ENCODE measurements around the gene ATP1A2. TPM values are rescaled to one million over a fixed set of nuclear protein-coding genes. Genes with fewer than 3 reads are reported as not detected.

The ATP1A2 gene
- total RNA-seq, 1 experiment from 2014 or later: not detected

DNA sequence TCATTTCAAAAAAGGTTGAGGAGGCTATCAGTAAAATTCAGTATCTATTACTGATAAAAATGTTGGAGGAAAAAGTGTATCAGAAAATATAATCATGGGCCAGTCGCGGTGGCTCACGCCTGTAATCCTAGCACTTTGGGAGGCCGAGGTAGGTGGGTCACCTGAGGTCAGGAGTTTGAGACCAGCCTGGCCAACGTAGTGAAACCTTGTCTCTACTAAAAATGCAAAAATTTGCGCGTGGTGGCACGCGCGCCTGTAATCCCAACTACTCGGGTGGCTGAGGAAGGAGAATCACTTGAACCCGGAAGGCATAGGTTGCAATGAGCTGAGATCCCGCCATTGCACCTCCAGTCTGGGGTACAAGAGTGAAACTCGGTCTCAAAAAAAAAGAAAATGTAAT, 30.5 kb downstream of the ATP1A2 start:
- no peak for DNase-seq (ENCODE audit: low read depth)

DNA sequence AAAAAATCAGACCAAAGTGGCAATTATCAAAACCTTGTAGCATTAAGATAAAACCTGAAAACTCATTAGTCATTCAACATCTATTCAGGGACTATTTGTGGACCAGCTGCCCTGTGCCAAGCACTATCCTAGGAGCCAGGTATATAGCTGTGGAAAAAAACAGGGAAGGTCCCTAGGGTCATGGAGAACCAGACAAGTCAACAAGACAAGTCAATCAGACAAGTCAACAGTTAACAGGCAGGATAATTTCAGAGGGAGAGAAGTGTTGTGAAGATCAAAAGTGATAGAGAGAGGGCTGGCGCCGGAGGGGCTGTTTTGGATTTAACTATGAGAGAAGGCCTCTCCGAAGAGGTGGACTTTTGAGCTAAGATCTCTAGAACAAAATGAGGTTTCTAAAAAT, 32.6 kb downstream of the ATP1A2 start:
- DNase-seq (ENCODE audit: low read depth): no peak

GRCh38 chr1:160149233-160149632, 33.7 kb downstream of the ATP1A2 start:
- DNase-seq (ENCODE audit: low read depth): no peak

DNA sequence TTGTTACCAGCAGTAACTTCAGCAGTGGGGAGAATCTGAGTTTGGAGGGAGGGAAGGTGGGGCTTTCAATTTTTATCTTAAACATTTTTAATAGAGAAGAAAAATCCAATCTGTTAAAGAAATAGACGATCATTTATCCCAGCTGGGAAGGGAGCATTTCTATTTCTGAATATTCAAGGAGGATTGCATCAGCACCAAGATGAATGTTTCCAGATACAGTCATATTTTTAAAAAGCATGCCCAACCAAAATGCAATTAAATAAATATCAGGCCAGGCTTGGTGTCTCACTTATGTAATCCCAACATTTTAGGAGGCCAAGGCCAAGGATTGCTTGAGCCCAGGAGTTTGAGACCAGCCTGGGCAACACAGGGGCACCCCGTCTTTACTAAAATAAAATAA, 34.2 kb downstream of the ATP1A2 start:
- no peak for DNase-seq (ENCODE audit: low read depth)

DNA sequence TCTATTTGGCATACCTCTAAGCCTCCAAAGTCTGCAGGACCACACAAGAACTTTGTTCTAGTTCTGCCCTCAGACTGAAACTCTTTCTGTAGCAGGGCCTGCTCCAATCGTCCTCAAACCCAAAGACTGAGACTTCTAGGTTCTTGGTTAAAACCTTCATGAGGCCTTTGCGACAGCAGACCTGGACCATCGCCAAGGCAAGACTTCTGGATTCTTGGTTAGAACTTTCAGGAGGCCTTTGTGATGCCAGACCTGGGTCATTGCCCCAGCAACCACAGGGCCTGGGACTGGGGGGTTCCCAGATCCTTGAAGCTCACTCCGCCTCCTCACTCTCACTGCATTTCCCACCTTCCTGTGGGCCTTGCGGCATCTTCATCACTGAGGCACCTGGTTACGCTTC, 35.7 kb downstream of the ATP1A2 start, which contains the start of gene ATP1A4:
Gene ATP1A4 (plus strand): TSS at position 301 of the 400 bp plus-strand sequence. CDS start 438 bp downstream, outside the sequence.
- DNase-seq (ENCODE audit: low read depth): no peak

- DNase-seq (ENCODE audit: low read depth): no peak
Observed at GRCh38 chr1:160154790-160155189, 39.2 kb downstream of the ATP1A2 start.

- DNase-seq (ENCODE audit: low read depth): no peak
Observed at GRCh38 chr1:160156361-160156760, 40.8 kb downstream of the ATP1A2 start.

DNA sequence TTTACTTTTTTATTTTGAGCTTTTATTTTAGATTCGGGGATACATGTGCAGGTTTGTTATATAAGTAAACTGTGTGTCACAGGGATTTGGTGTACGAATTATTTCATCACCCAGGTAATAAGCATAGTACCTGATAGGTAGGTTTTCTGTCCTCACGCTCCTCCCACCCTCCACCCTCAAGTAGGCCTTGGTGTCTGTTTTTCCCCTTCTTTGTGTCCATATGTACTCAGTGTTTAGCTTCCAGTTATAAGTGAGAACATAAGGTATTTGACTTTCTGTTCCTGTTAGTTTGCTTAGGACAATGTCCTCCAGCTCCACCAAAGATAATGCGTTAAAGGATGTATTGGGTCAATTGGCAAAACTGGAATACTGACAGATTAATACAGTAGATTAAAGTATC, 41.6 kb downstream of the ATP1A2 start:
- no peak for DNase-seq (ENCODE audit: low read depth)

DNA sequence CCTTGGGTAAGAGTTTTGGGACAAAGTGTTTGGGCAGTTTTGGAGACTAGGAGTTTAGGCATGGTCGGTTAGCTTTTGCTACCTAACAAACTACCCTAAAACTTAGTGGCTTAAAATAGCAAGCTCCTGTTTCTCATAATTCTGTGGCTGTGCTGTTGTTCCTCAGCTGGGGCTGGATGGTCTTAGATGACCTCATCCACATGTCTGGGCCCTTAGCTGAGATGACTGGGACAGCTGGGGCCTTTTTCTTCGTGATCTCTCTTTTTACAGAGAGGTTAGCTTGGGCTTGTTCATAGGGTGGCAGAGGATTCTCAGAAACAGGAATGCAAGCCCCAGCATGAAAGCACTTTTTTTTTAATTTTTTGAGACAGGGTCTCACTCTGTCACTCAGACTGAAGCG, 42.5 kb downstream of the ATP1A2 start:
- DNase-seq (ENCODE audit: low read depth): no peak

- no peak for DNase-seq (ENCODE audit: low read depth)
Observed at GRCh38 chr1:160158534-160158933, 43.0 kb downstream of the ATP1A2 start.

DNA sequence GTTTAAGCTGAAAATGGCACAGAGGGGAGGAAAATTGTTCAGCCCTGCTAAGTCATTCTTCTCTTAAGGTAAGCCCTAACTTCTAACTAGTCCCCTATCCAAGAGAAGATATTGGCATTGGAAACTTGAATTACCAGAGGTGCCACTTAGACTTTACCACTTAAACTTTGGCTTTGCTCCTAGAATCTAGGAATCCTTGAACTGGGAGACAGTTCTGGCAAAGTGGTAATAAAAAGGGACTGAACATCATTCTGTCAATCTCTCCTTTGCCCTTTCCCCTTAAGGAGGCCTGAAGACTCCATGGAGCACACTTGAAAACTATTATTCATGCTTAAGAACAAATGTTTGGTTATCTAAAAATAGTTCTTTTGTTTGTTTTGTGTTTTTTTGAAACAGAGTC, 44.3 kb downstream of the ATP1A2 start:
- DNase-seq (ENCODE audit: low read depth): no peak

DNA sequence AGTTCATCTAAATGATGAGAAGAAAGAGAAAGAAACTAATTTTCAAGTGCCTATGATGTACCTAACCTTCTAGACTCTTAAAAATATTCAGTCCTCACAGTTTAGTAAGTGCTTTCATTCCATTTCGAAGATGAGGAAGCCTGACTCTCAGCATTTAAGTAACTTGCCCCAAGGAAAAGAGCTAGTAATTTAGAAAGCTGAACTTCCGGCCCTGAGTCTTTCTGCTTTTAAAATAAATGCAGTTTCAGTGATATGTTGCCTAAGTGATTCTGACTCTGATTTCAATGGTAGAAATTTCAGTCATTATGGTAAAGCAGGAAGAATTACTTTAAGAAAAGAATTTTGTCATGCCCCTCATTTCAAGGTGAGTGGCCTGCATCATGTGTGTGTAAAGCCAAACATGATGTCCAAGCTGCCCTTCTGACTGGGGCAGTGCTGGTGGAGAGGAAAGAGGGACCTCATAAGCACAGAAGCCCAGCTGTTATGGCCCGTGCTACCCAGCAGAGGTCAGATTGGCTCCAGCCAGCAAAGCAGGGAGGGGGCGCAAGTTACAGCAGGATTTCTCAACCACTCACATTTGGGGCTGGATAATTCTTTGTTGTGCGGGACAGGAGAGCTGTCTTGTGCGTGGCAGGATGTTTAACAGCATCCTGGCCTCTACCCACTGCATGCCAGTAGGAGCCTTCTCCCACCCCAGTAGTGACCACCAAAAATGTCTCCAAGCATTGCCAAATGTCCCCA, 46.6 kb downstream of the ATP1A2 start:
- peak; percentile 18 for DNase-seq (ENCODE audit: low read depth)

DNA sequence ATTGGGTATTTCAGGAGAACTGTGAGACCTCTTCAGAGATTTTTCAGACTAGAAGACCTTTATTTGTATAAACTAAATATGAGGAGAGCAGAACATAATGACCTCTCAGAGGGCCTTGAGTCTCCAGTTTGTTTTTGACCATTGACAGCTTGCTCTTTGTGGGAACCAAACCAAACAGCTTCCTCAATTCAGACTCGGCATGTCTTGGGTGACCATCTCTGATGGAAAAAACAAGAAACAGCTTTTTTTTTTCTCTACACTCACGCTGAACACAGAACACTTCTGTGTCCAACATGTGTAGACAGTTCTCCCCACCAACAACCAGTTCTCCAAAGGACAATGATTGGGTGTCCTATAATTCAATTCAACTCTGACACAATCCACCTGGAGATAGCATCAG, 47.4 kb downstream of the ATP1A2 start:
- DNase-seq (ENCODE audit: low read depth): no peak

DNA sequence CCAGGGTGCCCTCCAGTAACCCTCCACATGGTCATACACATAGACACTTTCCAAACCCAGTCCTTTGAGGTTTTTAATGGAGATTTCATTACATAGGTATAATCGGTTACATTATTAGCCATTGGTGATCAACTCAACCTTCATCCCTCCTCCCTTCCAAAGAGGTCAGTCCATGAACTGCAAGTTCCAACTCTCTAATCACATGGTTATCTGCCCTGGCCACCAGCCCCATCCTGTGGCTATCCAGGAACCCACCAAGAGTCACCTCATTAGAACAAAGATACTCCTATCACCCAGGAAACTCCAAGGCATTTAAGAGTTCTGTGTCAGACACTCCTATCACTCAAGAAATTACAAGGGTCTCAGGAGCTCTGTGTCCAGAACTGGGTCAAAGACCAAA, 48.1 kb downstream of the ATP1A2 start:
- DNase-seq (ENCODE audit: low read depth): peak; percentile 18

- no peak for DNase-seq (ENCODE audit: low read depth)
Observed at GRCh38 chr1:160164121-160164520, 48.6 kb downstream of the ATP1A2 start.

DNA sequence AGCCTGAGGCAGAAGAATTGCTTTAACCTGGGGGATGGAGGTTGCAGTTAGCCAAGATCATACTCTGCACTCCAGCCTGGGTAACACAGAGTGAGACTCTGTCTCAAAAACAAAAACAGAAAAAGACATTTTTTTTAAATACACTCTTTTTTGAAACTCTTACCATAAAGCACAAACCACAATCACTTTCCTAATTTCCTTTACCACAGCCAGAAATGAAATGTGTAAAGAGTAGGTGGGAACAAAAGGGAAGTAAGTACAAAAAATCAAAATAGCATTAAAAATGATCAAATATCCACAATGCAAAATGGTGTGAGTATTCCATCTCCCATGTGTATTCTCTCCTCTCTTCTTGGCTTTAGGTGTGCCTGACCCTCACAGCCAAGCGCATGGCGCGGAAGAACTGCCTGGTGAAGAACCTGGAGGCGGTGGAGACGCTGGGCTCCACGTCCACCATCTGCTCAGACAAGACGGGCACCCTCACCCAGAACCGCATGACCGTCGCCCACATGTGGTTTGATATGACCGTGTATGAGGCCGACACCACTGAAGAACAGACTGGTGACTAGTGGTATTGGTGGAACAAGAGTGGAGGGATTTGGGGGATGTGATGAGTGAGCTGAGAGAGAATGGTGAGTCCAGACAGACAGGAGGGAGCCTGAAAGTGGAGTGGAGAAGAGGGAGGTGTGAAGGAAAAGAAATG, 50.8 kb downstream of the ATP1A2 start:
- DNase-seq (ENCODE audit: low read depth): no peak

- DNase-seq (ENCODE audit: low read depth): no peak
Observed at GRCh38 chr1:160167056-160167455, 51.5 kb downstream of the ATP1A2 start.

GRCh38 chr1:160167580-160167979, 52.0 kb downstream of the ATP1A2 start:
- DNase-seq (ENCODE audit: low read depth): no peak

GRCh38 chr1:160168016-160168415, 52.5 kb downstream of the ATP1A2 start:
- no peak for DNase-seq (ENCODE audit: low read depth)

DNA sequence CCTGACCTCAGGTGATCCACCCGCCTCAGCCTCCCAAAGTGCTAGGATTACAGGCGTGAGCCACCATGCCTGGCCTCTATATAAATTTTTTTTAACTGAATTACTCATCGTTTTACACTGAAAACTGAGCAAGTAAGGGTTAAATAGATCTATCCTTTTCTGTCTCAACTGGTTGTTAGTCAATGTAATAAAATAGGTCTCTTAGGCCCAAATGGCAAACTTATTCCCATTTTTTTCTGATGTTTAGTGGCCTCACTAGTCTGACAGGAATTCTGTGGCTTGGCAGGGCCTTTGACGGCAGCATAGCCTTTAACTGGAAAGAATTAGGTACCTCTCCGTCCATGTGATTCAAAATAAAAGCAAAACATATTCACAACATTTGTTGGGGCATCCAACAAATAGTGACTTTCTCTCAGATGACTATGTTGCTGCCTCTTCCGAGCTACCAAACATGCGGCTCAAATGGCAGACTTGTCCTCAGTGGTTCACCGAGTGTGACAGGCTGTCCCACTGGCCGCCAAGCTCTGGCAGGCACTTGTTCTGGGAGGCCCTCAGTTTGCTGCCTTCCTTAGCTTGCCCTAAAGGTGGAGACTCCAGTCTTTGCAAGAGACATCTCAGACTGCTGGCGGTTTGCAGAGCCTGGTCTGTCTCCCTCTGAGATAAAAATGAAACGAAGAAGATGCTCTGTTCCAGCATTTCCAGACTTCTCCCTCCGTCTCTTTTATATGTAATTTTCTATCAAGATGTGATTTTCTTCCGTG, 53.2 kb downstream of the ATP1A2 start:
- no peak for DNase-seq (ENCODE audit: low read depth)

GRCh38 chr1:160169553-160170399, 54.2 kb downstream of the ATP1A2 start:
- no peak for DNase-seq (ENCODE audit: low read depth)

DNA sequence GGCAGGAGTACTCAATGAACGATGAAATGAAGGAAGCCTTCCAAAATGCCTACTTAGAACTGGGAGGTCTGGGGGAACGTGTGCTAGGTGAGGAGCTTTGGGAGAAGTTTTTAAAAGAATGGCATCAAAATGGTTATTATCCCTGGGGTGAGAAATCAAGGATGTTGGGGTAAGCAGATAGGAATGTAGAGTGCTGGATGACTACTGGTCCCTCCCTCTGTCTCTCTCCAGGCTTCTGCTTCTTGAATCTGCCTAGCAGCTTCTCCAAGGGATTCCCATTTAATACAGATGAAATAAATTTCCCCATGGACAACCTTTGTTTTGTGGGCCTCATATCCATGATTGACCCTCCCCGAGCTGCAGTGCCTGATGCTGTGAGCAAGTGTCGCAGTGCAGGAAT, 55.8 kb downstream of the ATP1A2 start:
- DNase-seq (ENCODE audit: low read depth): no peak
